ENCODE measurements around the gene CEPT1. TPM values are rescaled to one million over a fixed set of nuclear protein-coding genes. Genes with fewer than 3 reads are reported as not detected.
"Not testable (repeated sequence)": the region's sequence is repeated elsewhere in the genome, so short reads cannot be mapped to it uniquely, and the experiment has no call there.

CEPT1 gene
- total RNA-seq, 1 experiment from 2014 or later = 33.6 TPM

- Histone ChIP-seq H3K79me2 (ENCODE audit: low read depth) (no peaks in the 10 kb centered on the region), H4K20me1 (ENCODE audit: insufficient read depth) (no peaks in the 10 kb centered on the region), H3K36me3 (ENCODE audit: low read depth) (no peaks in the 10 kb centered on the region), H3K9me3 (ENCODE audit: insufficient read depth, low read depth) (no peaks in the 10 kb centered on the region; the same call in 1 of the 2 replicates), H3K4me3 (no peak overlapping the region), H3K9me2 (ENCODE audit: insufficient read depth) (no peaks in the 10 kb centered on the region), H2AFZ (no peak overlapping the region), H3K4me2 (no peak overlapping the region), H3K27me3 (ENCODE audit: insufficient read depth, low read depth) (no peaks in the 10 kb centered on the region), H3F3A (ENCODE audit: insufficient read depth, low read depth) (no peaks in the 10 kb centered on the region), H3K27ac (no peak overlapping the region), H3K4me1 (replicated peaks; ENCODE audit: insufficient read depth) (peaks cover 6% of the 10 kb centered on the region)
- ChIA-PET CTCF (no interaction called here), POLR2A (ENCODE audit: unreplicated experiment) (no interaction called here)
- no peak for DNase-seq
- TF ChIP-seq EZH2 (IDR thresholded peaks at IDR 0.05; ENCODE audit: low read depth) (no peak), CTCF (conservative IDR thresholded peaks at IDR 0.05) (no peak)
- intact Hi-C loops (cut with micrococcal nuclease; ENCODE audit: unreplicated experiment) = no loop called here
- no TSS peak for BruUV-seq (replicated peaks)
Observed at GRCh38 chr1:111214074-111214801, 74.2 kb downstream of the CEPT1 start.

GRCh38 chr1:111214884-111215283 is 74.9 kb downstream of the CEPT1 start:
- no peaks in the 10 kb centered on the region for H3K9me2 ChIP-seq (ENCODE audit: insufficient read depth)
- H3K4me2 ChIP-seq = no peak overlapping the region
- ChIA-PET POLR2A (ENCODE audit: unreplicated experiment) (no interaction called here), CTCF (no interaction called here)
- TF ChIP-seq CTCF (conservative IDR thresholded peaks at IDR 0.05) (no peak), EZH2 (IDR thresholded peaks at IDR 0.05; ENCODE audit: low read depth) (no peak)
- H3F3A ChIP-seq (ENCODE audit: insufficient read depth, low read depth) = no peaks in the 10 kb centered on the region
- H3K36me3 ChIP-seq (ENCODE audit: low read depth) = no peaks in the 10 kb centered on the region
- intact Hi-C loops (cut with micrococcal nuclease; ENCODE audit: unreplicated experiment) = no loop called here
- H3K4me3 ChIP-seq = no peak overlapping the region
- H3K79me2 ChIP-seq (ENCODE audit: low read depth) = no peaks in the 10 kb centered on the region
- H3K27me3 ChIP-seq (ENCODE audit: insufficient read depth, low read depth) = no peaks in the 10 kb centered on the region
- no peaks in the 10 kb centered on the region; the same call in 1 of the 2 replicates for H3K9me3 ChIP-seq (ENCODE audit: insufficient read depth, low read depth)
- no TSS peak for BruUV-seq (replicated peaks)
- H3K27ac ChIP-seq = no peak overlapping the region
- DNase-seq = no peak
- no peaks in the 10 kb centered on the region for H4K20me1 ChIP-seq (ENCODE audit: insufficient read depth)
- no peaks in the 10 kb centered on the region for H3K4me1 ChIP-seq (replicated peaks; ENCODE audit: insufficient read depth)
- H2AFZ ChIP-seq = no peak overlapping the region

DNA sequence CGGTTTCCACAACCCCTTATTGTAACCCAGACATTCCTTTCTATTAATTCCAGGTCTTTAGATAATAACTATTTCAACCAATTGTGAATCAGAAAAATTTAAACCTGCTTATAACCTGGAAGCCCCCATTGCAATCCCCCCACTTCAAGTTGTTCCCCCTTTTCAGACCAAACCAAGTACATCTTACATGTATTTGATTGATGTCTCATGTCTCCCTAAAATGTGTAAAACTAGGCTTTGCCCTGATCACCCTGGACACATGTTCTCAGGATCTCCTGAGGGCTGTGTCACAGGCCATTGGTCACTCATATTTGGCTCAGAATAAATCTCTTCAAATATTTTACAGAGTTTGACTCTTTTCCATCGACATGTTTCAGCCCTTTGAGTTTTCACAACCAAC is 75.3 kb downstream of the CEPT1 start:
- POLR2A ChIA-PET (ENCODE audit: unreplicated experiment); H2AFZ ChIP-seq; CTCF ChIA-PET: not testable (repeated sequence)

DNA sequence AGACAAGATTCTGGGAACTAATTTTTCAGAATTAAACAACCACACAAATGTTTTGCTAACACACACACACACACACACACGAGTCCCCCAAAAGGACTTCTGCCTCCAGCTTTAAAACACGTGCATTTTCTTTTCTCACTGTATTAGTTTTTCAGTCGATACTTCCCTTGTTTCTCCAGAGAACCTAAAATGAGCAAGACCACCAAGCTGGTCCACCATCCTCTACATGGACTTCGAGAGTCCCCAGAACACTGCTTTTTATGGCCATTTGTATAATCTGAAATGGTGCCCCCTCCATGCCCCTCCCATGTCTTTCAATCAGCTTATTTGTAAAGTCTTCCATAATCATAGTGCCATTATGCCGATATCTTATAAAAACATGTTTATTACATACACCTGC is 76.7 kb downstream of the CEPT1 start:
- Histone ChIP-seq H3K4me1 (replicated peaks; ENCODE audit: insufficient read depth) (peaks cover 4% of the 10 kb centered on the region; the same call in 1 of the 2 replicates), H3K4me3 (no peak overlapping the region), H3K9me2 (ENCODE audit: insufficient read depth) (no peaks in the 10 kb centered on the region), H3K27me3 (ENCODE audit: insufficient read depth, low read depth) (no peaks in the 10 kb centered on the region), H2AFZ (no peak overlapping the region), H3K9me3 (ENCODE audit: insufficient read depth, low read depth) (no peaks in the 10 kb centered on the region; the same call in 1 of the 2 replicates), H3K36me3 (ENCODE audit: low read depth) (no peaks in the 10 kb centered on the region), H3K27ac (no peak overlapping the region), H3F3A (ENCODE audit: insufficient read depth, low read depth) (no peaks in the 10 kb centered on the region), H3K4me2 (no peak overlapping the region), H3K79me2 (ENCODE audit: low read depth) (no peaks in the 10 kb centered on the region), H4K20me1 (ENCODE audit: insufficient read depth) (no peaks in the 10 kb centered on the region)
- no peak for DNase-seq
- ChIA-PET CTCF (no interaction called here), POLR2A (ENCODE audit: unreplicated experiment) (no interaction called here)
- TF ChIP-seq CTCF (conservative IDR thresholded peaks at IDR 0.05) = no peak
- no peak for TF ChIP-seq EZH2 (IDR thresholded peaks at IDR 0.05; ENCODE audit: low read depth)
- intact Hi-C loops (cut with micrococcal nuclease; ENCODE audit: unreplicated experiment) = no loop called here
- no TSS peak for BruUV-seq (replicated peaks)

More for the DNA sequence above, 75.3 kb downstream of the CEPT1 start:
- H4K20me1 ChIP-seq (ENCODE audit: insufficient read depth); H3K4me1 ChIP-seq (replicated peaks; ENCODE audit: insufficient read depth); H3K36me3 ChIP-seq (ENCODE audit: low read depth); H3K9me3 ChIP-seq (ENCODE audit: insufficient read depth, low read depth); intact Hi-C loops (cut with micrococcal nuclease; ENCODE audit: unreplicated experiment); H3K9me2 ChIP-seq (ENCODE audit: insufficient read depth); H3K27me3 ChIP-seq (ENCODE audit: insufficient read depth, low read depth); H3K4me3 ChIP-seq; H3K79me2 ChIP-seq (ENCODE audit: low read depth); BruUV-seq (replicated peaks); H3K4me2 ChIP-seq; H3F3A ChIP-seq (ENCODE audit: insufficient read depth, low read depth); DNase-seq; H3K27ac ChIP-seq: not testable (repeated sequence)
